HG03521 (cell line): Measurements from ENCODE around the gene UGT1A6.
"Not testable (repeated sequence)": the region's sequence is repeated elsewhere in the genome, so short reads cannot be mapped to it uniquely, and the experiment has no call there.

Source experiments
- ATAC-seq: cut with Tn5 transposase; IDR thresholded peaks from one replicate; pipeline ENCODE4 v1.9.1; 2021; ENCODE audit warnings: mild to moderate bottlenecking, moderate library complexity; ENCODE audit not compliant: unreplicated experiment

The UGT1A6 gene

DNA sequence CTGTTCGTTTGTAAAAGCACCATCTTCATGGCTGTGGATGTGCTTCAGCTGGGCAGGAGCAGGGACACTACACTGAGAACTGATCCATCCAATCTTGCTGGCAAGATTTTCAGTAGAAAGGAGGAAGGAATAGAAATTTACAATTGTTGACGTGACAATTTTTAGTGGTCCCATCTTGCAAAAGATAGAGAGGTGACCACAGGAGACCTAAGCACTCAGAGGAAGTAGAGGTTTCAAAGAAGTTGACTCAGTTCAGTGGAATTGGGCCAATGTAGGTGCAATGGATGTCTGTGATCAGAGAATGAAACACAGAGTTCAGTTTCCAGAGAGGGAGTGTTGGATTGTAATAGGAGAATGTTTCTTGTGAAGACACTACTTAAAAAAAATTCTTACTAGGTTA lies 21.4 kb downstream of the UGT1A6 start:
- no peak for ATAC-seq

- no peak for ATAC-seq
Measured at GRCh38 chr2:233718552-233718951, 25.9 kb downstream of the UGT1A6 start, which contains the start of gene UGT1A4. Gene UGT1A4 (plus strand): TSS chr2:233718736. CDS start chr2:233718821, 85 bp downstream.

DNA sequence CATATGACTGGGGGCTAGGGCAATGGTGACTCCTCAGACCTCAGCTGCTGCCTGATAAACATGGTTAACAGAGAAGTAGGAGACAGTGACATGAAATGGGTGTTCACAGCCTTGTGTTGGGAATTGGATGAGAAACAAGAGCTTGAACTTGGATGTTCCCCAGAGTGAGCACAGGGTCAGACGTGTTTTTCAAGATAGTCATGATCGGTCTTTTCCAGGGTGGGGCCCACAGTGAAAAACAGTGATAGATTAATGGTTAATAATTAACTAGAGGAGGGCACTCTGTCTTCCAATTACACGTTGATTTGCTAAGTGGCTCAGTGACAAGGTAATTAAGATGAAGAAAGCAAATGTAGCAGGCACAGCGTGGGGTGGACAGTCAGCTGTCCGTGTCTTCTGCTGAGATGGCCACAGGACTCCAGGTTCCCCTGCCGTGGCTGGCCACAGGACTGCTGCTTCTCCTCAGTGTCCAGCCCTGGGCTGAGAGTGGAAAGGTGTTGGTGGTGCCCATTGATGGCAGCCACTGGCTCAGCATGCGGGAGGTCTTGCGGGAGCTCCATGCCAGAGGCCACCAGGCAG lies 36.1 kb downstream of the UGT1A6 start, which contains the start of gene UGT1A3:
Gene UGT1A3 (plus strand): TSS at position 320 of the 579 bp plus-strand sequence. CDS start 85 bp downstream, at position 405.
- no peak for ATAC-seq

DNA sequence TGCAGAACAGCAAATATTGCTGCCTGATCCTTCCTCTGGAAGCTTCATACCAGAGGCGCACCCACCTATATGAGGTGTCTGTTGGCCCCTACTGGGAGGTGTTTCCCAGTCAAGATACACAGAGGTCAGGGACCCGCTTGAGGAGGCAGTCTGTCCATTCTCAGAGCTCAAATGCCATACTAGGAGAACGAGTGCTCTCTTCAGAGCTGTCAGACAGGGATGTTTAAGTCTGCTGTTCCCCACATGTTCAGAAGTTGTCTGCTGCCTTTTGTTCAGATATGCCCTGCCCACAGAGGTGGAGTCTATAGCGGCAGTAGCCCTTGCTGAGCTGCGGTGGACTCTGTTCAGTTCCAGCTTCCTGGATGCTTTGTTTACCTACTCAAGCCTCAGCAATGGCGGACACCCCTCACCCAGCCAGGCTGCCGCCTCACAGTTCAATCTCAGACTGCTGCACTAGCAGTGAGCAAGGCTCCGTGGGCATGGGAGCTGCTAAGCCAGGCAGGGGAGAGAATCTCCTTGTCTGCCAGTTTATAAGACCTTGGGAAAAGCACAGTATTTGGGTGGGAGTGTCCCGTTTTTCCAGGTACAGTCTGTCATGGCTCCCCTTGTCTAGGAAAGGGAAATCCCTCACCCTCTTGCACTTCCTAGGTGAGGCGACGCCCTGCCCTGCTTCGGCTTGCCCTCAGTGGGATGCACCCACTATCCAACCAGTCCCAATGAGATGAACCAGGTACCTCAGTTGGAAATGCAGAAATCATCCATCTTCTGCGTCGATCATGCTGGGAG lies 44.4 kb downstream of the UGT1A6 start:
- ATAC-seq, result not testable (repeated sequence)

DNA sequence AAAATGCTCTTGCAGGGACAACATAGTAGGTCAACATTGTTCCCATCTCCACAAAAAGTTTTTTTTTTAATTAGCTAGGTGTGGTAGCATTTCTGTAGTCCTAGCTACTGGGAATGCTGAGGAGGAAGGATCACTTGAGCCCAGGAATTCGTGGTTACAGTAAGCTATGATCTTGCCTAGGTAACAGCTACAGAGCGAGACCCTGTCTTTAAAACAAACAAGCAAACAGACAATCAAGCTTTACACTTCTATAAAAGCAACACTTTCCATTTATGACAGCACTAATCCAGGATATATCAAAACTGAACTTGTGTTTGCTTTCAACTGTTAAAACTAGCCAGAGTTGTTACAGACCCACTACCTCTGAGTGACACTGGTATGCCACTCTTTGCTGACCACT lies 48.2 kb downstream of the UGT1A6 start:
- no peak for ATAC-seq

DNA sequence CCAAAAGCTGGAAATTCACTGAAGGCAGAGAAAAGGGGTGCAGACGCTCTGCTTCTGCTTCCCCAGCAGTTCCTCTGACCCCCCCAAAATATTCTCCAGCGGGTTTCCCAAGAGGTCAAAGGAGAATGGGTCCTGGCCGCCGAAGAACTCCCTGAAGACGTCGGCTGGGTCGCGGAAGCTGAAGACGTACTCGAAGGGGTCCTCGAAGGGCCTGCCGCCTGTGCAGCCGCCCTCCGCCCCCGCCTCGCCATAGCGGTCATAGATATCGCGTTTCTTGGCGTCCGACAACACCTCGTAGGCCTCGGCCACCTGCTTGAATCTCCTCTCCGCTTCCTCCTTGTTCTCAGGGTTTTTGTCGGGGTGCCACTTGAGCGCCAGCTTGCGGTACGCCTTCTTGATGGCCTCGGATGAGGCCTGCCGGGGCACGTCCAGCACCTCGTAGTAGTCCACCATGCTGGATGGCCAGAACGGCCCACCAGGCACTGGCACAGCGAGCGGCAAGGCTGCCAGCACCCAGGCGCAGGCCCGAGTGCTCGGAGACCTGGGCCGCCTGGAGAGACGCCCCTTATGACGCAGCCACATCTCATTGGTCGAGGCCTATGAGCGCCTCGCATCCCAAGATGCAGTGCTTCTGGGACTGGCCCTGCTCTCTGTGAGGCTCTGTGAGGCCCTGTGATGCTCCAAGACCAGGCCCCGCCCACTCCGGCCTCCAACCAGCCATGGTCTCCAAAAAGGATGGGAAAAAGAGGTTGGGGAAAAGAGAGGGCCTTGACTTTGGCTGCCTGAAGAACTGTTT lies 51.0 kb downstream of the UGT1A6 start:
- no peak for ATAC-seq

DNA sequence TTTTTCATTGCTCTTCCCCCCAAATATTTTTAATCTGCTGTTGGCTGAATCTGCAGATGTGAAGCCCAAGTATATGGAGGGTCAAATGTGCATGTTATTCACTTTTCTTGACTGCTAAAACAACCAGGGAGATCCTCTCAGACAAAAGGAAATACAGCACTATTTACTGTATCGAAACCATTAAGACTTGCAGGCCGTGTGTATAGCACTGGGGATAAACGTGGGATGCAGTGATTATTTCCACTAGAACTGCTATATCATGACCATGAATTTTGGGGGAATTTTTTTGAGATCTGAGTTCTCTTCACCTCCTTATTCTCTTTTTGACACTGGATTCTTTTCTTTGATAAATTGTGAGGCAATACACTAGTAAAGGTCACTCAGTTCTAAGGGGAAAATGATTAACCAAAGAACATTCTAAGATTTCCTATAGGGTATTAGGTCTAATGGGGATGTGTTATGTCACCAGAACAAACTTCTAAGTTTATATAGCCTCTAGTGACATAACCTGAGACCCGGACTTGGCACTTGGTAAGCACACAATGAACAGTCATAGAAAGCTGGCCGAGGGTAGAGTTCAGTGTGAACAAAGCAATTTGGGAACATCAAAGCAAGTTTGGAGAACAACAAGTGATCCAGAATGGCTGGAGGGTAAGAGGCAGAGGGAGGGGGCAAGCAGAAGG lies 52.5 kb downstream of the UGT1A6 start:
- no peak for ATAC-seq

GRCh38 chr2:233745838-233746237 lies 53.1 kb downstream of the UGT1A6 start:
- ATAC-seq, result not testable (repeated sequence)

- ATAC-seq, result no peak
Measured at GRCh38 chr2:233746475-233747282, 54.0 kb downstream of the UGT1A6 start.

GRCh38 chr2:233747283-233747544 lies 54.5 kb downstream of the UGT1A6 start:
- ATAC-seq, result no peak

DNA sequence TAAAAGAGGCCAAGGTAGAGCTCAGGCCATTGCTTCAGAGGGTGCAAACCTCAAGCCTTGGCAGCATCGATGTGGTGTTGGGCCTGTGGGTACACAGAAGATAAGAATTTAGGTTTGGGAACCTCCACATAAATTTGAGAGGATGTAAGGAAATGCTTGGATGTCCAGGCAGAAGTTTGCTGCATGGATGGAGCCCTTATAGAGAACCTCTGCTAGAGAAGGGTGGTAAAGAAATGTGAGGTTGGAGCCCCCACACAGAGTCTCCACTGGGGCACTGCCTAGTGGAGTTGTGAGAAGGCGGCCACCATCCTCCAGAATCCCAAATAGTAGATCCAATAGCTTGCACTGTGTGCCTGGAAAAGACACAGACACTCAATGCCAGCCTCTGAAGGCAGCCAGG lies 58.0 kb downstream of the UGT1A6 start:
- not testable (repeated sequence) for ATAC-seq

- ATAC-seq, result not testable (repeated sequence)
Measured at GRCh38 chr2:233751212-233752009, 58.7 kb downstream of the UGT1A6 start.

DNA sequence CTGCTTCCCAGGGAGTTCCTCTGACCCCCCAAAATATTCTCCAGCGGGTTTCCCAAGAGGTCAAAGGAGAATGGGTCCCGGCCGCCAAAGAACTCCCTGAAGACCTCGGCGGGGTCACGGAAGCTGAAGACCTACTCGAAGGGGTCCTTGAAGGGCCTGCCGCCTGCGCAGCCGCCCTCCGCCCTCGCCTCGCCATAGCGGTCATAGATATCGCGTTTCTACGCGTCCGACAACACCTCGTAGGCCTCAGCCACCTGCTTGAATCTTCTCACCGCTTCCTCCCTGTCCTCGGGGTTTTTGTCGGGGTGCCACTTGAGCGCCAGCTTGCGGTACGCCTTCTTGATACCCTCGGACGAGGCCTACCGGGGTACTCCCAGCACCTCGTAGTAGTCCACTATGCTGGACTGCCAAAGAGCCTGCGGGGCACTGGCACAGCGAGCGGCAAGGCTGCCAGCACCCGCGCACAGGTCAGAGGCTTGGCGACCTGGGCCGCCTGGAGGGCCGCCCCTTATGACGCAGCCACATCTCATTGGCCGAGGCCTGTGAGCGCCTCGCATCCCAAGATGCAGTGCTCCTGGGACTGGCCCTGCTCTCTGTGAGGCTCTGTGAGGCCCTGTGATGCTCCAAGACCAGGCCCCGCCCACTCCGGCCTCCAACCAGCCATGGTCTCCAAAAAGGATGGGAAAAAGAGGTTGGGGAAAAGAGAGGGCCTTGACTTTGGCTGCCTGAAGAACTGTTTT lies 62.4 kb downstream of the UGT1A6 start:
- no peak for ATAC-seq

DNA sequence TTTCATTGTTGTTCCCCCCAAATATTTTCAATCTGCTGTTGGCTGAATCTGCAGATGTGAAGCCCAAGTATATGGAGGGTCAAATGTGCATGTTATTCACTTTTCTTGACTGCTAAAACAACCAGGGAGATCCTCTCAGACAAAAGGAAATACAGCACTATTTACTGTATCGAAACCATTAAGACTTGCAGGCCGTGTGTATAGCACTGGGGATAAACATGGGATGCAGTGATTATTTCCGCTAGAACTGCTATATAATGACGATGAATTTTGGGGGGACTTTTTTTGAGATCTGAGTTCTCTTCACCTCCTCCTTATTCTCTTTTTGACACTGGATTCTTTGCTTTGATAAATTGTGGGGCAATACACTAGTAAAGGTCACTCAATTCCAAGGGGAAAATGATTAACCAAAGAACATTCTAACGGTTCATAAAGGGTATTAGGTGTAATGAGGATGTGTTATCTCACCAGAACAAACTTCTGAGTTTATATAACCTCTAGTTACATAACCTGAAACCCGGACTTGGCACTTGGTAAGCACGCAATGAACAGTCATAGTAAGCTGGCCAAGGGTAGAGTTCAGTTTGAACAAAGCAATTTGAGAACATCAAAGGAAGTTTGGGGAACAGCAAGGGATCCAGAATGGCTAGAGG lies 63.9 kb downstream of the UGT1A6 start:
- ATAC-seq, result no peak

GRCh38 chr2:233758141-233758540 lies 65.5 kb downstream of the UGT1A6 start:
- no peak for ATAC-seq

- ATAC-seq, result no peak
Measured at GRCh38 chr2:233758849-233759248, 66.2 kb downstream of the UGT1A6 start.

GRCh38 chr2:233760043-233760442 lies 67.4 kb downstream of the UGT1A6 start, which contains the start of gene UGT1A1:
Gene UGT1A1 (plus strand): TSS chr2:233760270. CDS start chr2:233760288, 18 bp downstream.
- no peak for ATAC-seq

DNA sequence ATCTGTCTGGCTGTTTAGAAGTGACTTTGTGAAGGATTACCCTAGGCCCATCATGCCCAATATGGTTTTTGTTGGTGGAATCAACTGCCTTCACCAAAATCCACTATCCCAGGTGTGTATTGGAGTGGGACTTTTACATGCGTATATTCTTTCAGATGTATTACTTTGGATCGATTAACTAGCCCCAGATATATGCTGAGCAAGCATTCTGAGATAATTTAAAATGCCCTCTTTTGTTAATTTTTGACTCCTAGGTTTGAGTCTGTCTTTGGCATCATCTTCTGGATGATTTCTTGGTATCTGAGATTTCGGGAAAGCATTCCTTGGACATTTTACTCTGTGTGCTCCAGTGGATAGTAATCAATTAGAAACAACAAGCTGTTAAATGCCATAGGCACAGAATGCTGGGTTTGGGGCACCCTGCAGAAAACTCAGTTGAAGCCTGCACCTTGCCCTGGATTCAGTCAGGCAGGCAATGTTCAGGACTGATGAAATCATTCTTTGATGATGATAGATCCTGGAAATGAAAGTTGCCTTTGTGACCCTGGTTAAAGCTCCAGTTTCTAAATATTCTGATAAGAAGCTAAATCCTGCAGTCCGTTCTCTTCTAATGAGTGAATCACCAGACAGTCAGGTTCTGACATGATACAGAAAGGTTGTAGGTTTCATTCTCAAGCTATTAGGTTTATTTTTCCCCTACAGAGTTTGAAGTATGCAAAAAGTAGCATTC lies 68.5 kb downstream of the UGT1A6 start:
- ATAC-seq, result no peak
